GM12872 (cell line): ENCODE results near the gene EPN1.

Source experiments
- CTCF ChIP-seq: IDR thresholded peaks from 3 replicates; pipeline ENCODE4 v1.5.1; 2011; ENCODE audit warnings: low read depth, mild to moderate bottlenecking, low read length, moderate library complexity; ENCODE audit not compliant: insufficient read depth

Gene EPN1

GRCh38 chr19:55647732-55648584 lies 27.1 kb upstream of the EPN1 start, which contains the start of gene CCDC106:
CCDC106 (plus strand) TSS chr19:55648212; CDS start chr19:55649047, 835 bp downstream.
- TF ChIP-seq CTCF = no peak

- no peak for TF ChIP-seq CTCF
These were observed 26.3 kb upstream of the EPN1 start for GRCh38 chr19:55648585-55649267.

DNA sequence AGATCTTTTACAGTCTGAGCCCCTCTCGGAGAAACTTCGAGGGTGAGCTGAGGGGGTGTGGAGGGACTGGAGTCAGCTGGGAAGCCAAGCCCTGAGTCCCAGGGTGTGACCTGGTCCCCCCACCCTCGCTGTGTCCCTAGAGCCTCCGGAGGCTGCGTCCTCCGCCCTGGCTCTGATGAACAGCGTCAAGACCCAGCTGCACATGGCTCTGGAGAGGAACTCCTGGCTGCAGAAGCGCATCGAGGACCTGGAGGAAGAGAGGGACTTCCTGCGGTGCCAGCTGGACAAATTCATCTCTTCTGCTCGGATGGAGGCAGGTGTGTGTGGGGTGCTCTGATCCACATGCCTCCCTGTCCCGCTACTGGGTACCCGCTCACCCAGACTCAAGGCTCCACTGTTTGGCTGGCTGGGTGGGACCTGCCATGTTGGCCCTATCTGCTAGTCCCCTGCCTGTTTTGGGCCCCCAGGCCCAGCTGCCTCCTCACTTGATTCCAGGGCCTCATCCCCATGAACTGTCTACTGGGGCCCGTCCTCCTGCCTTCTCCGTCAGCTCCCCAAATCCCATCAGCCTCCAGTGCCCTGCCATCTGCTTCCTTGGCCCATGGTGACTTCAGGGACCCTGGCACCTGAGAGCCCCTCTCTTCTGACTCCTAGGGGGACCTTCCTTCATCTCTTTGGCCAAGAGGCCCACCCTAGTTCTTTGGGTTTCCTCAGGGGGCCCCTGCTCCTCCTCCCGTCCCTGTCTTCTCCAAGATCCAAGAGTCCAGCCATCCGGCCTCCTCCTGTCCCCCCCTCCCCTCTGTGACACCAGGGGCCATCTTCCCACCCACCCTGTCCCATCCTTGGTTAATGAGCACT lies 25.5 kb upstream of the EPN1 start:
- no peak for TF ChIP-seq CTCF

DNA sequence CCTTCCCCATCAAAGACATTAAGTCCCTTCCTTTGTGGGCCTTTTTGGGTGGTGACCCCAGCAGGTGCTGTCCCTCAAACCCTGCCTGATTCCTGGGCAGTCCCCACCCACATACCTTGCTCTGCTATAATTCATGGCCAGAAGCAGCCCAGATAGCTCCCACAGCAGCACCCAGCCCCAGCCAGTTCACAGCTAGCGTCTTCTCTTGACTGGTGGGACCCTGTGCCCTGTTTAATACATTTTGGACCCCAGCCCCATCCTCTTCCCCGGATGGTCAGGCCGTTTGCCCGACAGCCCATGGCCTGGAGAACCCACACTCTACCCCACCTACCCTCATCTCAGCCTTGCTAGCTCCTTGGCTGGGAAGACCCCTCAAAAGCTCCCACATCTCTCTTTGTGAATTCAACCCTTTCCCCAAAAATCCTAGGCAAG lies 24.9 kb upstream of the EPN1 start:
- TF ChIP-seq CTCF = no peak

- no peak for TF ChIP-seq CTCF
These were observed 24.3 kb upstream of the EPN1 start for GRCh38 chr19:55650602-55651230.

DNA sequence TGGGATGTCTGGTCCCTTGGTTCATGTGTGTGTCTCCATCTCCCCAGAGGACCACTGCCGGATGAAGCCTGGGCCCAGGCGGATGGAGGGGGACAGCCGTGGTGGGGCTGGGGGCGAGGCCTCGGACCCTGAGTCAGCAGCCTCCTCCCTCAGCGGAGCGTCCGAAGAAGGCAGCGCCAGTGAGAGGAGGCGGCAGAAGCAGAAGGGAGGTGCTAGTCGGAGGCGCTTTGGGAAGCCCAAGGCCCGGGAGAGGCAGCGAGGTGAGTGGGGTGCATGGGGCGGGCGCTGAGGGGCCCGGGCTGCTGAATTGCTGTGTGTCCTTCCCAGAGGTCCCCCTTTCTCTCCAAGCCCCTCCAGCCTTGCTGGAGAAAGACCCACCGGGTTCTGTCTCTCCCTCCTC lies 23.8 kb upstream of the EPN1 start:
- no peak for TF ChIP-seq CTCF
